Sigmoid colon (tissue), 7 donors: ENCODE measurements around the gene NTNG1. TPM values are rescaled to one million over a fixed set of nuclear protein-coding genes. Genes with fewer than 3 reads are reported as not detected.

Experiments used
- DNase-seq: peaks from one replicate; pipeline ENCODE4 v3.0.0-alpha.2; 2019
- H3K27ac ChIP-seq, 4 donors: fragments of 200-600 bp; sonication (generic); one replicate each; pipeline ENCODE4 v1.5.1; 2016 to 2019; ENCODE audit warnings: mild to moderate bottlenecking in 1 of 4
- H3K27me3 ChIP-seq, 3 donors: fragments of 200-600 bp; sonication (generic); one replicate each; pipeline ENCODE4 v1.5.1; 2019; ENCODE audit warnings: mild to moderate bottlenecking in 1 of 3
- H3K36me3 ChIP-seq, 4 donors: fragments of 200-600 bp; sonication (generic); one replicate each; pipeline ENCODE4 v1.5.1; 2016 to 2019
- H3K4me1 ChIP-seq, 4 donors: fragments of 200-600 bp; sonication (generic); one replicate each; pipeline ENCODE4 v1.5.1; 2017 to 2019
- H3K4me3 ChIP-seq, 4 donors: fragments of 200-600 bp; sonication (generic); one replicate each; pipeline ENCODE4 v1.5.1; 2017 to 2019; ENCODE audit warnings: mild to moderate bottlenecking in 2 of 4, moderate library complexity in 1 of 4
- H3K9me3 ChIP-seq, 4 donors: fragments of 200-600 bp in 3 of 4; sonication (generic) in 3 of 4; one replicate each; pipeline versions ENCODE4 v1.5.1 to v1.6.1; 2013 to 2019
- CTCF ChIP-seq, 4 experiments: fragments of 450-650 bp in 3 of 4; fragments of 200-600 bp in 1 of 4; IDR thresholded peaks; one replicate each; pipeline ENCODE4 v1.5.1; 2016 to 2019; ENCODE audit warnings: antibody characterized with exemption in 4 of 4, mild to moderate bottlenecking in 3 of 4, moderate library complexity in 2 of 4
- EP300 ChIP-seq, 4 donors: sonication (generic); formaldehyde crosslinking; IDR thresholded peaks; one replicate each; pipeline ENCODE4 v1.6.1; 2017; ENCODE audit warnings: antibody characterized with exemption in 4 of 4
- POLR2A ChIP-seq, 2 donors: fragments of 450-650 bp; IDR thresholded peaks; one replicate each; pipeline ENCODE4 v1.6.1; 2016; ENCODE audit warnings: antibody characterized with exemption in 2 of 2, mild to moderate bottlenecking in 2 of 2, moderate library complexity in 2 of 2
- POLR2AphosphoS5 ChIP-seq, 4 donors: sonication (generic); formaldehyde crosslinking; IDR thresholded peaks; one replicate each; pipeline ENCODE4 v1.6.1; 2017; ENCODE audit warnings: antibody characterized with exemption in 4 of 4
- WGBS, 2 donors: extraction: QIAGEN DNeasy Blood & Tissue Kit; methylation state at CpG; one replicate each; pipeline ENCODE4 v1.1.7; 2013; 5-methylcytosine and 5-hydroxymethylcytosine counted together
- intact Hi-C: fragments of 100-400 bp; cut with DNase I; formaldehyde crosslinking; loops from one replicate; pipeline ENCODE4 v1.15.1; 2023
- polyA plus RNA-seq, 3 donors: library from polyadenylated mRNA; stranded (reverse); fragments of 200-250 nt; gene quantifications; one replicate each; pipeline ENCODE4 v1.2.3, GENCODE V29; 2013
- total RNA-seq, 4 donors: library from RNA; depleted of rRNA; stranded (reverse); fragments of >200 nt; gene quantifications; one replicate each; pipeline ENCODE4 v1.1.0, GENCODE V29; 2016
- donor health status: healthy with polysubstance abuse.
- donor health status: Bipolar disorder and iron deficiency.
- donor health status: healthy.

Gene NTNG1
- total and polyA plus RNA-seq, 7 donors = under 0.01 to 32.5 (median 9.5) TPM; not detected in 1

GRCh38 chr1:107264007-107264406 lies 123.2 kb downstream of the NTNG1 start:
- WGBS, 2 donors = 35 to 76% methylated on average over 4 of the region's 4 CpGs
- H3K4me1 ChIP-seq = no peaks in the 10 kb centered on the region
- H3K4me3 ChIP-seq = no peak overlapping the region
- H3K27ac ChIP-seq = no peak overlapping the region
- no peaks in the 10 kb centered on the region for H3K27me3 ChIP-seq
- no peaks in the 10 kb centered on the region for H3K9me3 ChIP-seq
- TF ChIP-seq CTCF (IDR thresholded peaks at IDR 0.05) (no peak), POLR2A (IDR thresholded peaks at IDR 0.05) (no peak), POLR2AphosphoS5 (IDR thresholded peaks at IDR 0.05) (no peak), EP300 (IDR thresholded peaks at IDR 0.05) (no peak)
- intact Hi-C loops = no loop called here
- DNase-seq = no peak
- no peaks in the 10 kb centered on the region for H3K36me3 ChIP-seq

GRCh38 chr1:107264561-107264960 lies 123.7 kb downstream of the NTNG1 start:
- H3K27ac ChIP-seq = no peak overlapping the region
- no peaks in the 10 kb centered on the region for H3K36me3 ChIP-seq
- 75 to 89% methylated on average over 1 of the region's 1 CpG for WGBS, 2 donors
- H3K27me3 ChIP-seq = no peaks in the 10 kb centered on the region
- no peak for DNase-seq
- H3K9me3 ChIP-seq = no peaks in the 10 kb centered on the region
- intact Hi-C loops = no loop called here
- no peak for TF ChIP-seq EP300 (IDR thresholded peaks at IDR 0.05)
- TF ChIP-seq POLR2AphosphoS5 (IDR thresholded peaks at IDR 0.05) = no peak
- TF ChIP-seq POLR2A (IDR thresholded peaks at IDR 0.05) = no peak
- TF ChIP-seq CTCF (IDR thresholded peaks at IDR 0.05) = no peak
- no peak overlapping the region for H3K4me3 ChIP-seq
- no peaks in the 10 kb centered on the region for H3K4me1 ChIP-seq

DNA sequence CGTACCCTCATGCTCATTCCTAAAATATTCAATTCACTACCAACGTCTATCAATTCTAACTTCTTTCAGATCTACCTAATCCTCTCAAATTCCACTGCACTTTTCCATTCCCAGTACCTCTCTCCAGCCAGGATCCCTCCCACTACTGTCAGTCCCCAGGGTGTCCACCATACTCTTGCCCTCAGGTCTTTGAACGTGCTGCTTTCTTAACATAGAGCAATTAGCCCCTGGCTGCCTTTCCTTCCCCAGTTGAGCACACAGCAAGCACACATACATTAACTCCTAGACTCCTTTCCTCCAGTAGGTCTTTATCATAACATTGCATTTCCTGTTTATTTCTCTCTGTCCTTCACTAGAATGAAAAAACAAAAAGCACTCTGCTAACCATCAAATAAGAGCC lies 126.7 kb downstream of the NTNG1 start:
- Histone ChIP-seq H3K27ac (no peak overlapping the region), H3K27me3 (no peaks in the 10 kb centered on the region), H3K4me1 (no peaks in the 10 kb centered on the region), H3K36me3 (no peaks in the 10 kb centered on the region), H3K9me3 (no peaks in the 10 kb centered on the region), H3K4me3 (no peak overlapping the region)
- WGBS, 2 donors = 66 to 69% methylated on average over 3 of the region's 3 CpGs
- intact Hi-C loops = no loop called here
- TF ChIP-seq CTCF (IDR thresholded peaks at IDR 0.05) (no peak), POLR2A (IDR thresholded peaks at IDR 0.05) (no peak), EP300 (IDR thresholded peaks at IDR 0.05) (no peak), POLR2AphosphoS5 (IDR thresholded peaks at IDR 0.05) (no peak)
- DNase-seq = no peak

GRCh38 chr1:107272321-107272720 lies 131.5 kb downstream of the NTNG1 start:
- no peak for DNase-seq
- H3K36me3 ChIP-seq = no peaks in the 10 kb centered on the region
- H3K4me3 ChIP-seq = no peak overlapping the region
- no peaks in the 10 kb centered on the region for H3K27me3 ChIP-seq
- WGBS, 2 donors = 88 to 91% methylated on average over 4 of the region's 4 CpGs
- H3K9me3 ChIP-seq = no peaks in the 10 kb centered on the region
- no peak for TF ChIP-seq POLR2AphosphoS5 (IDR thresholded peaks at IDR 0.05)
- TF ChIP-seq EP300 (IDR thresholded peaks at IDR 0.05) = no peak
- TF ChIP-seq CTCF (IDR thresholded peaks at IDR 0.05) = no peak
- TF ChIP-seq POLR2A (IDR thresholded peaks at IDR 0.05) = no peak
- H3K4me1 ChIP-seq = no peaks in the 10 kb centered on the region
- intact Hi-C loops = loop anchor here (10.0 kb wide), 2 partner anchors 222 to 252 kb away; no protein-coding TSS in a partner anchor
- no peak overlapping the region for H3K27ac ChIP-seq

DNA sequence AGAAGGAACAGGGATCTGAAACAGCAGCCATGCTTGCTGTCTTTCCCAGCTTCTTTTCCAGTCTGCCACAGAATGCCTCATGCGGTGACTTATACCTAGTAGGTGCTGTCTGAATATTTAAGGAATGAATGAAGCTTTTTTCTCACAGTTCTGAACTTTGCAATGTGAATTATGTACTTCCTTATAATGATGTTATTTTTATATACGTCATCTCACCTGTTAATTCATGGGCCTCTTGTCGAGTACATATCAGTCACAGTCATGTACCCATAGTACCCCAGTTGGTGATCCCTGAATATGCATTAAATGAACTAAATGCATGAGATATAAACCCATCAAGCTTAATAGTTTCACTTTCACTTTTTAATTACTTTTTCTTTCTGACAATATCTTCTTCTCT lies 132.7 kb downstream of the NTNG1 start:
- no peak for DNase-seq

More for the DNA sequence above, 132.7 kb downstream of the NTNG1 start:
- H3K4me1 ChIP-seq = no peaks in the 10 kb centered on the region
- H3K36me3 ChIP-seq = no peaks in the 10 kb centered on the region
- intact Hi-C loops = loop anchor here (10.0 kb wide), 2 partner anchors 221 to 251 kb away; no protein-coding TSS in a partner anchor
- 60 to 75% methylated on average over 3 of the region's 3 CpGs for WGBS, 2 donors
- no peak overlapping the region for H3K27ac ChIP-seq
- H3K4me3 ChIP-seq = no peak overlapping the region
- H3K9me3 ChIP-seq = no peaks in the 10 kb centered on the region
- no peaks in the 10 kb centered on the region for H3K27me3 ChIP-seq
- TF ChIP-seq POLR2AphosphoS5 (IDR thresholded peaks at IDR 0.05) (no peak), EP300 (IDR thresholded peaks at IDR 0.05) (no peak), CTCF (IDR thresholded peaks at IDR 0.05) (no peak), POLR2A (IDR thresholded peaks at IDR 0.05) (no peak)
